ENCODE measurements around the gene MMP28. TPM values are rescaled to one million over a fixed set of nuclear protein-coding genes. Genes with fewer than 3 reads are reported as not detected.

MMP28 gene
- total and polyA plus RNA-seq, 11 donors = 0.83 to 10.2 (median 2.5) TPM

DNA sequence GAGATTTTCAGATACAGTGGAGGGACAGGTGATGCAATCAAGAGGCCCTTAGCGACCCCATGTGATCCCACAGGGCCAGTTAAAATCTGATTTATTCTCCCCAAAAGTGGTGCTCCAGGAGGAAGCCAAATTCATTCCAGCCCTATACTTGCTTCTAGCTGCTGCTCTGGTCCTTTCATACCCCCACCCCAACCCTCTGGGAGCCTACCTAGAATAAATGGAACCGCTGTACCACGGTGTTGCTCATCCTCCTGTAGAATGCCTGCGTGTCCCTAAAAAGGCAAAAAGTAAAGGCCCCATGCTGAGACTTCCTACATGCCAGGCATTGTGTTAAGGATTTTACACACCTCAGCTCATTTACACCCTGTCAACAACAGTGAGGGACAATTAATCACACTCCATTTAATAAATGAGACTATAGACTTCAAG lies 66.0 kb downstream of the MMP28 start:
- H3K4me1 ChIP-seq = peaks cover 0 to 47% (median 24%) of the 10 kb centered on the region in 12 donors
- intact Hi-C loops (cut with DNase I) = no loop called here
- peaks cover 0 to 35% (median 12%) of the 10 kb centered on the region in 9 donors for H3K36me3 ChIP-seq
- TF ChIP-seq POLR2A (IDR thresholded peaks at IDR 0.05) = no peak
- TF ChIP-seq, protein P1, sequence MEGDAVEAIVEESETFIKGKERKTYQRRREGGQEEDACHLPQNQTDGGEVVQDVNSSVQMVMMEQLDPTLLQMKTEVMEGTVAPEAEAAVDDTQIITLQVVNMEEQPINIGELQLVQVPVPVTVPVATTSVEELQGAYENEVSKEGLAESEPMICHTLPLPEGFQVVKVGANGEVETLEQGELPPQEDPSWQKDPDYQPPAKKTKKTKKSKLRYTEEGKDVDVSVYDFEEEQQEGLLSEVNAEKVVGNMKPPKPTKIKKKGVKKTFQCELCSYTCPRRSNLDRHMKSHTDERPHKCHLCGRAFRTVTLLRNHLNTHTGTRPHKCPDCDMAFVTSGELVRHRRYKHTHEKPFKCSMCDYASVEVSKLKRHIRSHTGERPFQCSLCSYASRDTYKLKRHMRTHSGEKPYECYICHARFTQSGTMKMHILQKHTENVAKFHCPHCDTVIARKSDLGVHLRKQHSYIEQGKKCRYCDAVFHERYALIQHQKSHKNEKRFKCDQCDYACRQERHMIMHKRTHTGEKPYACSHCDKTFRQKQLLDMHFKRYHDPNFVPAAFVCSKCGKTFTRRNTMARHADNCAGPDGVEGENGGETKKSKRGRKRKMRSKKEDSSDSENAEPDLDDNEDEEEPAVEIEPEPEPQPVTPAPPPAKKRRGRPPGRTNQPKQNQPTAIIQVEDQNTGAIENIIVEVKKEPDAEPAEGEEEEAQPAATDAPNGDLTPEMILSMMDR (IDR thresholded peaks at IDR 0.05) = no peak
- H3K4me3 ChIP-seq = no peak overlapping the region
- H3K27ac ChIP-seq = no peak overlapping the region
- H3K27me3 ChIP-seq = no peaks in the 10 kb centered on the region
- 83 to 97% (median 91%) methylated on average over 4 of the region's 4 CpGs for WGBS, 4 donors
- DNase-seq (no peak), ATAC-seq (no peak)
- H3K9me3 ChIP-seq = no peaks in the 10 kb centered on the region

DNA sequence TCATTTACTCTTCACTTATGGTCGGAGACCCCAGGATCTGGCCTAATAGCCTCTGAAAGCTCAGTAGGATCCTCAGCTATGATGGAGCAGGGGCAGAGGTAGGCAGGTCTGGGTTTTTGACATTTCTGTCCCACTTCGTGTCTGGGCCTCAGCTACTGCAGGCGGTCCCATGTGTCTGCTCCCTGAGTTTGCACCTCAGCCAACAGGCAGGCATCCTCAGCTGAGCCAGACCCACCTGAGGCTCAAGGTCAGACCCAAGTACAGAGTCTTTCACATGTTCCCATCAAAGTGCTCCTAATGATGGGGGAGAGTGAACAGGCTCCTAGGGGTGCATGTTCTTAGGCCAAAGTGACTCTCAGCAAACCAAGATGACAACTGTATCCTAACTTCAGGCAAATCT lies 66.9 kb downstream of the MMP28 start:
- ATAC-seq (no peak), DNase-seq (no peak)
- no peak overlapping the region for H3K4me3 ChIP-seq
- TF ChIP-seq, protein P1 (IDR thresholded peaks at IDR 0.05) = no peak
- no peak for TF ChIP-seq POLR2A (IDR thresholded peaks at IDR 0.05)
- WGBS, 4 donors = 90 to 93% (median 92%) methylated on average over 3 of the region's 3 CpGs
- peaks cover 0 to 47% (median 24%) of the 10 kb centered on the region in 12 donors for H3K4me1 ChIP-seq
- H3K27me3 ChIP-seq = no peaks in the 10 kb centered on the region
- peaks cover 0 to 43% (median 21%) of the 10 kb centered on the region in 9 donors for H3K36me3 ChIP-seq
- no peaks in the 10 kb centered on the region for H3K9me3 ChIP-seq
- no peak overlapping the region for H3K27ac ChIP-seq
- intact Hi-C loops (cut with DNase I) = no loop called here

- H3K9me3 ChIP-seq = no peaks in the 10 kb centered on the region
- H3K27ac ChIP-seq = no peak overlapping the region
- TF ChIP-seq, protein P1 (IDR thresholded peaks at IDR 0.05) = no peak
- TF ChIP-seq POLR2A (IDR thresholded peaks at IDR 0.05) = no peak
- peaks cover 0 to 52% (median 30%) of the 10 kb centered on the region in 9 donors for H3K36me3 ChIP-seq
- 89 to 95% (median 92%) methylated on average over 5 of the region's 5 CpGs for WGBS, 4 donors
- intact Hi-C loops (cut with DNase I) = no loop called here
- DNase-seq (no peak), ATAC-seq (no peak)
- H3K4me3 ChIP-seq = no peak overlapping the region
- H3K4me1 ChIP-seq = peaks cover 0 to 45% (median 24%) of the 10 kb centered on the region in 12 donors
- H3K27me3 ChIP-seq = no peaks in the 10 kb centered on the region
These were observed 67.8 kb downstream of the MMP28 start for GRCh38 chr17:35727635-35728034.

- peaks cover 0 to 39% (median 21%) of the 10 kb centered on the region in 12 donors for H3K4me1 ChIP-seq
These were observed 68.4 kb downstream of the MMP28 start for GRCh38 chr17:35726953-35727460.

More at GRCh38 chr17:35726953-35727460, 68.4 kb downstream of the MMP28 start:
- ATAC-seq (peak in 1 of 4 donors; percentile 14), DNase-seq (no peak)
- Histone ChIP-seq H3K27ac (peak overlapping the region in 3 of 12 donors; percentile 19 to 33 (median 29)), H3K36me3 (peaks cover 0 to 59% (median 36%) of the 10 kb centered on the region in 9 donors), H3K4me3 (no peak overlapping the region), H3K27me3 (no peaks in the 10 kb centered on the region), H3K9me3 (no peaks in the 10 kb centered on the region)
- intact Hi-C loops (cut with DNase I) = no loop called here
- TF ChIP-seq POLR2A (IDR thresholded peaks at IDR 0.05) = no peak
- TF ChIP-seq, protein P1 (IDR thresholded peaks at IDR 0.05) = no peak
- WGBS, 4 donors = 63 to 69% (median 64%) methylated on average over 5 of the region's 5 CpGs
